Astrocyte (in vitro differentiated cells and primary cell): ENCODE results near the gene GNG12.

Experiments
- CTCF ChIP-seq: IDR thresholded peaks from 2 replicates; pipeline ENCODE4 v1.5.1; 2011; ENCODE audit warnings: low read depth, mild to moderate bottlenecking, inconsistent platforms, low read length, moderate library complexity; ENCODE audit not compliant: insufficient read depth
- EZH2 ChIP-seq: IDR thresholded peaks from 2 replicates; pipeline ENCODE4 v1.6.1; 2012; ENCODE audit warnings: mild to moderate bottlenecking, low read length, inconsistent platforms; ENCODE audit not compliant: insufficient read depth

GRCh38 chr1:67687649-67688048 is 145.6 kb downstream of the GNG12 start:
- TF ChIP-seq CTCF (no peak), EZH2 (no peak)
